ENCODE data around the gene SERPINE3. TPM values are rescaled to one million over a fixed set of nuclear protein-coding genes. Genes with fewer than 3 reads are reported as not detected.

Gene SERPINE3
- total and polyA plus RNA-seq, 2 of the 4 experiments (the other 2 are of a cell fraction), result not detected

DNA sequence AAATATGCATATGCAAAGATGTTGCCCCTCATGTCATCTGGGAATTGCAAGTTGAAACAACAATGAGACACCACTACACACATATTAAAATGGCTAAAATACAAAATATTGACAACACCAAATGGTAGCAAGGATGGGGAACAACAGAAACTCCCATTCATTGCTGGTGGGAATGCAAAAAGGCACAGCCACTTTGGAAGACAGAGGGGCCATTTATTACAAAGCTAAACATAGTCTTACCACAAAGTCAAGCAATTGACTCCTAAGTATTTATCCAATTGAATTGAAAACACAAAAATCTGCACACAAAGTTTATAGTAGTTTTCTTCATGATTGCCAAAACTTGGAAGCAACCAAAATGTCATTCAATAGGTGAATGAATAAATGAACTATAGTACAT lies 6.1 kb upstream of the SERPINE3 start:
- Histone ChIP-seq H3K9ac (ENCODE audit: low read depth, low read length) (no peak overlapping the region), H2BK5ac (ENCODE audit: low read depth, low read length, poor library complexity, severe bottlenecking) (no peak overlapping the region), H3K18ac (ENCODE audit: low read depth, low read length) (no peak overlapping the region), H4K91ac (ENCODE audit: insufficient read depth, low read depth, low read length) (no peak overlapping the region), H3K27ac (ENCODE audit: insufficient read depth, low read length) (no peak overlapping the region), H3K36me3 (ENCODE audit: control insufficient read depth, insufficient read depth, low read length) (no peaks in the 10 kb centered on the region), H2BK15ac (ENCODE audit: low read depth, low read length) (no peak overlapping the region), H3K79me1 (ENCODE audit: low read depth in 1 of 2, low read length in 2 of 2) (no peaks in the 10 kb centered on the region), H3K9me1 (ENCODE audit: insufficient read depth, low read length) (no peaks in the 10 kb centered on the region), H3K4me3 (ENCODE audit: insufficient read depth, low read depth, low read length) (no peak overlapping the region), H3K4me2 (ENCODE audit: low read depth, low read length) (no peak overlapping the region), H3K14ac (replicated peaks; ENCODE audit: low read depth, low read length) (no peak overlapping the region), H3K4me1 (ENCODE audit: control insufficient read depth, insufficient read depth, low read length) (no peaks in the 10 kb centered on the region), H2AK9ac (replicated peaks; ENCODE audit: low read depth, low read length, poor library complexity) (no peak overlapping the region), H3K23ac (ENCODE audit: low read depth, low read length) (no peak overlapping the region), H3K4ac (ENCODE audit: low read depth, low read length) (no peak overlapping the region), H3K27me3 (ENCODE audit: control insufficient read depth, insufficient read depth, low read length) (peaks cover 3% of the 10 kb centered on the region; the same call in 1 of the 2 replicates), H2BK120ac (ENCODE audit: low read depth, low read length) (no peak overlapping the region), H3K9me3 (ENCODE audit: control insufficient read depth, insufficient read depth, low read length) (no peaks in the 10 kb centered on the region), H2BK20ac (ENCODE audit: low read depth, low read length) (no peak overlapping the region), H2AK5ac (ENCODE audit: low read depth, low read length) (no peak overlapping the region), H4K20me1 (ENCODE audit: insufficient read depth, low read length) (no peaks in the 10 kb centered on the region; the same call in 1 of the 2 replicates), H4K5ac (ENCODE audit: low read depth, low read length) (no peak overlapping the region), H2AFZ (replicated peaks; ENCODE audit: low read length, poor library complexity) (no peak overlapping the region), H4K8ac (ENCODE audit: low read depth in 2 of 2, low read length in 2 of 2) (no peak overlapping the region), H3K56ac (ENCODE audit: extremely low read depth, insufficient read depth, low read length) (no peak overlapping the region)
- CTCF ChIA-PET, result no interaction called here
- POLR2A ChIA-PET (ENCODE audit: unreplicated experiment), result no interaction called here
- intact Hi-C loops (cut with micrococcal nuclease), result no loop called here
- BruUV-seq (replicated peaks), result no TSS peak
- no peak for DNase-seq
- dilution Hi-C loops (cut with HindIII; ENCODE audit: low sequenced_read_pairs, unreplicated experiment), result no loop called here
- no peak for ATAC-seq (ENCODE audit: low read depth)
- TF ChIP-seq ELK1 (IDR thresholded peaks at IDR 0.05; ENCODE audit: borderline replicate concordance, low read depth, low read length) (no peak), USF2 (IDR thresholded peaks at IDR 0.05; ENCODE audit: low read depth, low read length) (no peak), CHD1 (IDR thresholded peaks at IDR 0.05; ENCODE audit: low read depth, low read length) (no peak), RFX5 (IDR thresholded peaks at IDR 0.05; ENCODE audit: low read depth, low read length) (no peak), MAZ (IDR thresholded peaks at IDR 0.05; ENCODE audit: borderline replicate concordance, low read depth, low read length) (no peak), BHLHE40 (IDR thresholded peaks at IDR 0.05; ENCODE audit: low read depth, low read length) (no peak), FOS (IDR thresholded peaks at IDR 0.05; ENCODE audit: low read depth, low read length) (no peak), NFE2L2 (IDR thresholded peaks at IDR 0.05; ENCODE audit: low read depth, low read length) (no peak), RCOR1 (IDR thresholded peaks at IDR 0.05; ENCODE audit: insufficient replicate concordance, low read length) (no peak), MXI1 (IDR thresholded peaks at IDR 0.05; ENCODE audit: borderline replicate concordance, low read depth, low read length) (no peak), CEBPB (IDR thresholded peaks at IDR 0.05; ENCODE audit: low read depth, low read length) (no peak), CTCF (conservative IDR thresholded peaks at IDR 0.05; ENCODE audit: low read depth, low read length) (no peak), MAFK (IDR thresholded peaks at IDR 0.05; ENCODE audit: low read depth, low read length) (no peak), SMC3 (IDR thresholded peaks at IDR 0.05; ENCODE audit: low read depth, low read length) (no peak), RAD21 (IDR thresholded peaks at IDR 0.05; ENCODE audit: low read length) (no peak)
- in situ Hi-C loops (cut with MboI; ENCODE audit: low sequenced_read_pairs), result no loop called here
